HepG2 (cell line): Measurements from ENCODE around the gene RCBTB2. TPM values are rescaled to one million over a fixed set of nuclear protein-coding genes. Genes with fewer than 3 reads are reported as not detected.

Source experiments
- ATAC-seq: fragments of 200-7000 bp; cut with Tn5 transposase; 3 replicates; pipeline ENCODE4 v1.9.1; 2020; ENCODE audit warnings: mild to moderate bottlenecking, moderate library complexity
- BruUV-seq: library from RNA; stranded (reverse); fragments of 400-500 nt; replicated peaks from 2 replicates; lab custom pipeline; 2021; lab: Mats Ljungman, UMichigan
- CTCF ChIA-PET: fragments of 300-600 bp; formaldehyde crosslinking; extraction: SDS; loops from one replicate; lab custom pipeline; 2021; ENCODE audit warnings: low total read pairs, inconsistent platforms, low intra/inter-chr PET ratio; lab: Yijun Ruan, JAX
- POLR2A ChIA-PET: fragments of 350-600 bp; sonication (Branson Sonifier 250); formaldehyde crosslinking; loops from one replicate; lab custom pipeline; 2020; ENCODE audit warnings: antibody characterized with exemption, inconsistent platforms; lab: Yijun Ruan, JAX
- DNase-seq: peaks from one replicate; pipeline ENCODE4 v3.0.0-alpha.2; 2015; ENCODE audit warnings: low spot score
- FAIRE-seq: peaks from 3 replicates; lab custom pipeline; 2011; peaks lifted over from hg19 to GRCh38; lab: Jason Lieb, UNC
- H2AFZ ChIP-seq: one replicate; pipeline ENCODE4 v1.6.1; 2011; ENCODE audit warnings: low read length, inconsistent platforms
- H3K27ac ChIP-seq: fragments of 300-600 bp; 3 replicates; pipeline ENCODE4 v1.8.0; 2011; ENCODE audit warnings: mixed run types, mild to moderate bottlenecking, mixed read lengths, low read length, inconsistent platforms; ENCODE audit not compliant: insufficient read depth; ENCODE audit errors: extremely low read length
- H3K27me3 ChIP-seq, 2 experiments: fragments of 200-600 bp in 1 of 2; 2 replicates in 1 of 2; 3 replicates in 1 of 2; pipeline versions ENCODE4 v1.6.0 to v1.8.0; 2011; ENCODE audit warnings: low read length in 2 of 2, mild to moderate bottlenecking in 2 of 2, moderate library complexity in 2 of 2, inconsistent platforms in 1 of 2; ENCODE audit not compliant: insufficient read depth in 2 of 2, control insufficient read depth in 1 of 2
- H3K36me3 ChIP-seq, 2 experiments: fragments of 200-600 bp in 1 of 2; replicated peaks in 1 of 2; 2 replicates in 1 of 2; 3 replicates in 1 of 2; pipeline versions ENCODE4 v1.5.1 to v1.8.0; 2011; ENCODE audit warnings: low read length in 2 of 2, inconsistent platforms in 1 of 2; ENCODE audit not compliant: insufficient read depth in 2 of 2, control insufficient read depth in 1 of 2
- H3K4me1 ChIP-seq: 2 replicates; pipeline ENCODE4 v1.5.1; 2012; ENCODE audit warnings: low read length, inconsistent platforms; ENCODE audit not compliant: insufficient read depth
- H3K4me2 ChIP-seq: 2 replicates; pipeline ENCODE4 v1.6.0; 2011; ENCODE audit warnings: low read depth, low read length, inconsistent platforms
- H3K4me3 ChIP-seq, 3 experiments: fragments of 200-600 bp in 1 of 3; sonication (generic), shearing (Covaris generic) in 1 of 3; replicated peaks in 1 of 3; 2 replicates each; pipeline ENCODE4 v1.5.1; 2011 to 2016; ENCODE audit warnings: low read length in 3 of 3, inconsistent platforms in 2 of 3, low read depth in 2 of 3, mild to moderate bottlenecking in 2 of 3, control low read depth in 1 of 3, mixed read lengths in 1 of 3; ENCODE audit not compliant: insufficient read depth in 1 of 3
- H3K79me2 ChIP-seq: one replicate; pipeline ENCODE4 v1.6.1; 2011; ENCODE audit warnings: low read length, inconsistent platforms; ENCODE audit not compliant: insufficient read depth
- H3K9ac ChIP-seq: 2 replicates; pipeline ENCODE4 v1.6.0; 2011; ENCODE audit warnings: mild to moderate bottlenecking, low read depth, low read length, inconsistent platforms; ENCODE audit not compliant: insufficient read depth
- H3K9me3 ChIP-seq: 2 replicates; pipeline ENCODE4 v1.5.1; 2012; ENCODE audit warnings: mild to moderate bottlenecking, low read length
- H4K20me1 ChIP-seq: 2 replicates; pipeline ENCODE4 v1.6.0; 2011; ENCODE audit warnings: inconsistent platforms, mild to moderate bottlenecking, low read length, moderate library complexity; ENCODE audit not compliant: insufficient read depth
- CREM ChIP-seq, 2 experiments: sonication (generic) in 1 of 2; formaldehyde crosslinking in 1 of 2; IDR thresholded peaks; 2 replicates each; pipeline versions ENCODE4 v1.4.0 to v1.6.1; 2016 to 2020; ENCODE audit warnings: antibody characterized with exemption in 1 of 2, mild to moderate bottlenecking in 1 of 2, missing genetic modification reagents in 1 of 2
- DNMT1 ChIP-seq: sonication (generic); formaldehyde crosslinking; IDR thresholded peaks from 2 replicates; pipeline ENCODE4 v1.5.1; 2020; ENCODE audit warnings: mild to moderate bottlenecking, missing genetic modification reagents
- FOXK2 ChIP-seq: fragments of 450-650 bp; IDR thresholded peaks from 2 replicates; pipeline ENCODE4 v1.6.1; 2016
- GATAD2A ChIP-seq: IDR thresholded peaks from 2 replicates; pipeline ENCODE4 v1.6.1; 2016
- ONECUT2 ChIP-seq: sonication (generic); formaldehyde crosslinking; IDR thresholded peaks from 2 replicates; pipeline ENCODE4 v1.4.0; 2020; ENCODE audit warnings: missing genetic modification reagents
- SRF ChIP-seq: IDR thresholded peaks from 2 replicates; pipeline ENCODE4 v1.6.1; 2011; ENCODE audit warnings: mild to moderate bottlenecking, low read depth, low read length, moderate library complexity
- ZBTB34 ChIP-seq: sonication (generic); formaldehyde crosslinking; IDR thresholded peaks from 2 replicates; pipeline ENCODE4 v1.8.0; 2022; ENCODE audit warnings: mild to moderate bottlenecking, missing genetic modification reagents
- ZNF780A ChIP-seq: sonication (generic); formaldehyde crosslinking; IDR thresholded peaks from 2 replicates; pipeline ENCODE4 v1.8.0; 2022; ENCODE audit warnings: mild to moderate bottlenecking, missing genetic modification reagents, moderate library complexity
- ZNF816 ChIP-seq: sonication (generic); formaldehyde crosslinking; IDR thresholded peaks from 2 replicates; pipeline ENCODE4 v1.8.0; 2022; ENCODE audit warnings: missing genetic modification reagents, mild to moderate bottlenecking, borderline replicate concordance
- ZSCAN31 ChIP-seq: sonication (generic); formaldehyde crosslinking; IDR thresholded peaks from 2 replicates; pipeline ENCODE4 v1.5.0; 2020; ENCODE audit warnings: low read depth, mild to moderate bottlenecking, missing genetic modification reagents
- WGBS: methylation state at CpG from one replicate; pipeline ENCODE4 v1.1.6; 2017; ENCODE audit warnings: low lambda C conversion rate; 5-methylcytosine and 5-hydroxymethylcytosine counted together
- in situ Hi-C: cut with HindIII; loops from 2 replicates; pipeline ENCODE4 v1.10.0; 2017; ENCODE audit warnings: low pct_unique_long_range_greater_than_20kb; ENCODE audit not compliant: extremely low pct_ligation_motif_present
- intact Hi-C: fragments of 100-400 bp; cut with micrococcal nuclease; formaldehyde crosslinking; loops from one replicate; pipeline ENCODE4 v1.10.0; 2022; ENCODE audit not compliant: unreplicated experiment
- polyA plus RNA-seq, 8 experiments: library from polyadenylated mRNA; depleted of rRNA in 3 of 8; stranded (reverse) in 7 of 8; unstranded in 1 of 8; fragments of >200 nt; fragmentation: Illumina TruSeq in 4 of 8; extraction: Trizol in 4 of 8; gene quantifications; 2 replicates each; pipeline versions ENCODE4 v1.2.1 to v1.2.3, GENCODE V29; 2011 to 2016; ENCODE audit warnings: low read depth in 4 of 8, missing spikeins in 1 of 8, mixed read lengths in 1 of 8; ENCODE audit not compliant: insufficient read depth in 1 of 8
- total RNA-seq, 5 experiments: library from RNA; depleted of rRNA; stranded (reverse); fragments of >200 nt; fragmentation: Illumina TruSeq; extraction: Trizol; gene quantifications; 2 replicates each; pipeline ENCODE4 v1.2.3, GENCODE V29; 2016; ENCODE audit warnings: low read depth in 1 of 5

Gene RCBTB2
- total and polyA plus RNA-seq, 2 of the 13 experiments (the other 11 are each of a cell fraction or from before 2014, with no cell fraction given) = 1.9 to 2.7 TPM

- ATAC-seq (no peak), FAIRE-seq (no peak)
- Histone ChIP-seq H3K27ac (no peak overlapping the region), H2AFZ (no peak overlapping the region), H4K20me1 (no peaks in the 10 kb centered on the region), H3K9ac (no peak overlapping the region)
- BruUV-seq = no TSS peak
- in situ Hi-C loops = no loop called here
- TF ChIP-seq ONECUT2 (CRISPR knock-in tag) (no peak), DNMT1 (CRISPR knock-in tag) (no peak), ZNF816 (CRISPR knock-in tag) (no peak), FOXK2 (no peak), ZNF780A (CRISPR knock-in tag) (no peak), ZBTB34 (no peak), SRF (no peak), ZSCAN31 (CRISPR knock-in tag) (no peak), CREM (IDR thresholded peaks at IDR 0.05) (no peak), CREM (CRISPR knock-in tag; IDR thresholded peaks at IDR 0.05) (no peak), GATAD2A (no peak)
- TF ChIP-seq, all 625 proteins: peak for 0
- WGBS = 90% methylated on average over 3 of the region's 3 CpGs
- no peaks in the 10 kb centered on the region; a peak in 1 of 5 replicates for H3K36me3 ChIP-seq
- no peak for DNase-seq
- peaks cover 13% of the 10 kb centered on the region for H3K9me3 ChIP-seq
- H3K79me2 ChIP-seq = no peaks in the 10 kb centered on the region
- H3K4me3 ChIP-seq = no peak overlapping the region
- CTCF ChIA-PET = no interaction called here
- POLR2A ChIA-PET = no interaction called here
- intact Hi-C loops = no loop called here
- H3K27me3 ChIP-seq = no peaks in the 10 kb centered on the region
- H3K4me1 ChIP-seq = no peaks in the 10 kb centered on the region
- no peak overlapping the region for H3K4me2 ChIP-seq
These were observed 84.5 kb downstream of the RCBTB2 start for GRCh38 chr13:48448285-48448958.
